Sigmoid colon (tissue), 7 donors: ENCODE measurements around the gene CORO1C. TPM values are rescaled to one million over a fixed set of nuclear protein-coding genes. Genes with fewer than 3 reads are reported as not detected.
A peak's percentile ranks its signal among the peaks of the same experiment; 100 is the strongest.

Experiments
- DNase-seq: peaks from one replicate; pipeline ENCODE4 v3.0.0-alpha.2; 2019
- H3K27ac ChIP-seq, 4 donors: fragments of 200-600 bp; sonication (generic); one replicate each; pipeline ENCODE4 v1.5.1; 2016 to 2019; ENCODE audit warnings: mild to moderate bottlenecking in 1 of 4
- H3K27me3 ChIP-seq, 3 donors: fragments of 200-600 bp; sonication (generic); one replicate each; pipeline ENCODE4 v1.5.1; 2019; ENCODE audit warnings: mild to moderate bottlenecking in 1 of 3
- H3K36me3 ChIP-seq, 4 donors: fragments of 200-600 bp; sonication (generic); one replicate each; pipeline ENCODE4 v1.5.1; 2016 to 2019
- H3K4me1 ChIP-seq, 4 donors: fragments of 200-600 bp; sonication (generic); one replicate each; pipeline ENCODE4 v1.5.1; 2017 to 2019
- H3K4me3 ChIP-seq, 4 donors: fragments of 200-600 bp; sonication (generic); one replicate each; pipeline ENCODE4 v1.5.1; 2017 to 2019; ENCODE audit warnings: mild to moderate bottlenecking in 2 of 4, moderate library complexity in 1 of 4
- H3K9me3 ChIP-seq, 4 donors: fragments of 200-600 bp in 3 of 4; sonication (generic) in 3 of 4; one replicate each; pipeline versions ENCODE4 v1.5.1 to v1.6.1; 2013 to 2019
- EP300 ChIP-seq, 4 donors: sonication (generic); formaldehyde crosslinking; IDR thresholded peaks; one replicate each; pipeline ENCODE4 v1.6.1; 2017; ENCODE audit warnings: antibody characterized with exemption in 4 of 4
- POLR2A ChIP-seq, 2 donors: fragments of 450-650 bp; IDR thresholded peaks; one replicate each; pipeline ENCODE4 v1.6.1; 2016; ENCODE audit warnings: antibody characterized with exemption in 2 of 2, mild to moderate bottlenecking in 2 of 2, moderate library complexity in 2 of 2
- POLR2AphosphoS5 ChIP-seq, 4 donors: sonication (generic); formaldehyde crosslinking; IDR thresholded peaks; one replicate each; pipeline ENCODE4 v1.6.1; 2017; ENCODE audit warnings: antibody characterized with exemption in 4 of 4
- WGBS, 2 donors: extraction: QIAGEN DNeasy Blood & Tissue Kit; methylation state at CpG; one replicate each; pipeline ENCODE4 v1.1.7; 2013; 5-methylcytosine and 5-hydroxymethylcytosine counted together
- intact Hi-C: fragments of 100-400 bp; cut with DNase I; formaldehyde crosslinking; loops from one replicate; pipeline ENCODE4 v1.15.1; 2023
- polyA plus RNA-seq, 3 donors: library from polyadenylated mRNA; stranded (reverse); fragments of 200-250 nt; gene quantifications; one replicate each; pipeline ENCODE4 v1.2.3, GENCODE V29; 2013
- total RNA-seq, 4 donors: library from RNA; depleted of rRNA; stranded (reverse); fragments of >200 nt; gene quantifications; one replicate each; pipeline ENCODE4 v1.1.0, GENCODE V29; 2016
- TF ChIP-seq, protein P1 (sequence below), 4 experiments: fragments of 450-650 bp in 3 of 4; fragments of 200-600 bp in 1 of 4; IDR thresholded peaks; one replicate each; pipeline ENCODE4 v1.5.1; 2016 to 2019; ENCODE audit warnings: antibody characterized with exemption in 4 of 4, mild to moderate bottlenecking in 3 of 4, moderate library complexity in 2 of 4
- donor health status: healthy with polysubstance abuse.
- donor health status: Bipolar disorder and iron deficiency.
- donor health status: healthy.

CORO1C gene
- total and polyA plus RNA-seq, 7 donors = 38.4 to 569 (median 247) TPM

DNA sequence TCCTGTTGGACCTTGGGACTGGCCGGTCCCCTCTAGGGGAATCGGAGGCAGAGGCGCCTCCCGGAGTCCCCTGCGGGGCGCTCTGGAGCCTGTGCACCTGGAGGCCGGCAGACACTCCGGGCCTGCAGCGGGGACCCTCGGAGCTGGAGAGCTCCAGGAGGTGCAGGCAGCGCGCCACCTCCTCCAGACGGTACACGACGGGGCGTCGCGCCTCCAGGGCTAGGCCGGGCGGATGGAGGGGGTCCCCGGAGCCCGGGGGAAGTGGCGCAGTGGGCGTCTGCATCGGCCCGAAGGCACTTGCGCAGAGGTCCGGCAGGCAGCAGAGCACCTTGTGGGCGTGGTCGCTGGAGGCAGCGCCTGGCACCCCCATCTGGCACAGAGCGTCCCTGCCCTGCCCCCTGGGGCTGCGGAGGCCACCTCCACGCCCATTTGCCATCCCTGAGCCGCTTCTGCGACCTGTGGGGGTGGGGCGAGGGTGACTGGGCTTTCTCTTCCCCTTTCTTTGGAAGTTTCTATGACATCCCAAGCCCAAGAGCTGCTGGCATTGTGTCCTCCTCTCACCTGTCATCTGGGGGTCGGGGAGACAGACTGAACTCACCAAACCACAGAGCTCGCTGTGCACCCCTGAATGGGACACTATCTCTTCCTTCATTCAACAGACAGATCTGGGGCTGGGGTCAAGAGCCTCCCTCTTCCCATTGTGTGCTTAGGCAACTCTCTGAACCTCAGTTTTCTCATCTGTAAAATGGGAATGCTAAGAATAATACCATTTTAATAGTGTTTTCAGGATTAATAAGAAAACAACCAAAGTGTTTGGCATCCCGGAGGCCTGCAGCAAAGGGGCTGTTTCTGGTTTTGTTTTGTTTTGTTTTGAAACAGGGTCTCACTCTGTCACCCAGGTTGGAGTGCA is 37.5 kb upstream of the CORO1C start:
- TF ChIP-seq EP300 (IDR thresholded peaks at IDR 0.05) (no peak), POLR2A (IDR thresholded peaks at IDR 0.05) (no peak), POLR2AphosphoS5 (IDR thresholded peaks at IDR 0.05) (no peak)
- TF ChIP-seq, protein P1, sequence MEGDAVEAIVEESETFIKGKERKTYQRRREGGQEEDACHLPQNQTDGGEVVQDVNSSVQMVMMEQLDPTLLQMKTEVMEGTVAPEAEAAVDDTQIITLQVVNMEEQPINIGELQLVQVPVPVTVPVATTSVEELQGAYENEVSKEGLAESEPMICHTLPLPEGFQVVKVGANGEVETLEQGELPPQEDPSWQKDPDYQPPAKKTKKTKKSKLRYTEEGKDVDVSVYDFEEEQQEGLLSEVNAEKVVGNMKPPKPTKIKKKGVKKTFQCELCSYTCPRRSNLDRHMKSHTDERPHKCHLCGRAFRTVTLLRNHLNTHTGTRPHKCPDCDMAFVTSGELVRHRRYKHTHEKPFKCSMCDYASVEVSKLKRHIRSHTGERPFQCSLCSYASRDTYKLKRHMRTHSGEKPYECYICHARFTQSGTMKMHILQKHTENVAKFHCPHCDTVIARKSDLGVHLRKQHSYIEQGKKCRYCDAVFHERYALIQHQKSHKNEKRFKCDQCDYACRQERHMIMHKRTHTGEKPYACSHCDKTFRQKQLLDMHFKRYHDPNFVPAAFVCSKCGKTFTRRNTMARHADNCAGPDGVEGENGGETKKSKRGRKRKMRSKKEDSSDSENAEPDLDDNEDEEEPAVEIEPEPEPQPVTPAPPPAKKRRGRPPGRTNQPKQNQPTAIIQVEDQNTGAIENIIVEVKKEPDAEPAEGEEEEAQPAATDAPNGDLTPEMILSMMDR (IDR thresholded peaks at IDR 0.05) = no peak
- H3K36me3 ChIP-seq = no peaks in the 10 kb centered on the region
- peak; percentile 81 for DNase-seq
- H3K4me1 ChIP-seq = peaks cover 0 to 51% (median 36%) of the 10 kb centered on the region in 4 donors
- H3K27me3 ChIP-seq = no peaks in the 10 kb centered on the region
- peak overlapping the region; percentile 21 to 41 (median 34) for H3K4me3 ChIP-seq
- WGBS, 2 donors = 9 to 14% methylated on average over 40 of the region's 40 CpGs
- no peaks in the 10 kb centered on the region for H3K9me3 ChIP-seq
- intact Hi-C loops = loop anchor here (1.0 kb wide), 1 partner anchor 33 kb away; no protein-coding TSS in a partner anchor
- peak overlapping the region; percentile 9 to 91 (median 36) for H3K27ac ChIP-seq

- DNase-seq = no peak
- 92 to 96% methylated on average over 6 of the region's 6 CpGs for WGBS, 2 donors
- peaks cover 0 to 30% (median 20%) of the 10 kb centered on the region in 4 donors for H3K4me1 ChIP-seq
- no peak overlapping the region for H3K27ac ChIP-seq
- H3K4me3 ChIP-seq = no peak overlapping the region
- intact Hi-C loops = no loop called here
- no peak for TF ChIP-seq POLR2AphosphoS5 (IDR thresholded peaks at IDR 0.05)
- no peak for TF ChIP-seq POLR2A (IDR thresholded peaks at IDR 0.05)
- TF ChIP-seq, protein P1 (IDR thresholded peaks at IDR 0.05) = no peak
- TF ChIP-seq EP300 (IDR thresholded peaks at IDR 0.05) = no peak
- no peaks in the 10 kb centered on the region for H3K27me3 ChIP-seq
- no peaks in the 10 kb centered on the region for H3K9me3 ChIP-seq
- no peaks in the 10 kb centered on the region for H3K36me3 ChIP-seq
Measured at GRCh38 chr12:108766294-108766693, 35.0 kb upstream of the CORO1C start.

- H3K9me3 ChIP-seq = no peaks in the 10 kb centered on the region
- no peak overlapping the region for H3K27ac ChIP-seq
- 80 to 84% methylated on average over 10 of the region's 10 CpGs for WGBS, 2 donors
- no peaks in the 10 kb centered on the region for H3K27me3 ChIP-seq
- no peak overlapping the region for H3K4me3 ChIP-seq
- no peak for DNase-seq
- TF ChIP-seq EP300 (IDR thresholded peaks at IDR 0.05) (no peak), POLR2A (IDR thresholded peaks at IDR 0.05) (no peak), POLR2AphosphoS5 (IDR thresholded peaks at IDR 0.05) (no peak)
- TF ChIP-seq, protein P1 (IDR thresholded peaks at IDR 0.05) = no peak
- intact Hi-C loops = no loop called here
- peaks cover 0 to 22% (median 15%) of the 10 kb centered on the region in 4 donors for H3K4me1 ChIP-seq
- H3K36me3 ChIP-seq = no peaks in the 10 kb centered on the region
Measured at GRCh38 chr12:108765289-108765764, 34.0 kb upstream of the CORO1C start.

- WGBS, 2 donors = 89 to 91% methylated on average over 7 of the region's 7 CpGs
- no peak for DNase-seq
- no peaks in the 10 kb centered on the region for H3K27me3 ChIP-seq
- no peaks in the 10 kb centered on the region for H3K36me3 ChIP-seq
- H3K27ac ChIP-seq = no peak overlapping the region
- TF ChIP-seq POLR2AphosphoS5 (IDR thresholded peaks at IDR 0.05) = no peak
- TF ChIP-seq, protein P1 (IDR thresholded peaks at IDR 0.05) = no peak
- TF ChIP-seq POLR2A (IDR thresholded peaks at IDR 0.05) = no peak
- no peak for TF ChIP-seq EP300 (IDR thresholded peaks at IDR 0.05)
- no peak overlapping the region for H3K4me3 ChIP-seq
- H3K9me3 ChIP-seq = no peaks in the 10 kb centered on the region
- intact Hi-C loops = no loop called here
- H3K4me1 ChIP-seq = peaks cover 0 to 16% (median 11%) of the 10 kb centered on the region in 4 donors
Measured at GRCh38 chr12:108764540-108765288, 33.4 kb upstream of the CORO1C start.
